Mesendoderm (in vitro differentiated cells): ENCODE measurements around the gene CPAMD8.
"Not testable (repeated sequence)": the region's sequence is repeated elsewhere in the genome, so short reads cannot be mapped to it uniquely, and the experiment has no call there.

ENCODE experiments used
- DNase-seq: peaks from one replicate; pipeline ENCODE4 v3.0.0; 2013
- H2AK5ac ChIP-seq: 2 replicates; pipeline ENCODE4 v1.6.1; 2013; ENCODE audit warnings: low read length, inconsistent platforms
- H2BK120ac ChIP-seq: 2 replicates; pipeline ENCODE4 v1.6.1; 2013; ENCODE audit warnings: low read depth, mild to moderate bottlenecking, low read length, moderate library complexity, mixed read lengths
- H2BK15ac ChIP-seq: replicated peaks from 2 replicates; pipeline ENCODE4 v1.6.1; 2013; ENCODE audit warnings: low read depth, mild to moderate bottlenecking, moderate library complexity
- H2BK5ac ChIP-seq: 2 replicates; pipeline ENCODE4 v1.6.1; 2013; ENCODE audit warnings: low read length, inconsistent platforms
- H3K18ac ChIP-seq: 2 replicates; pipeline ENCODE4 v1.6.1; 2013; ENCODE audit warnings: mild to moderate bottlenecking, low read length, mixed read lengths
- H3K23ac ChIP-seq: one replicate; pipeline ENCODE4 v1.6.1; 2013; ENCODE audit warnings: low read length
- H3K27ac ChIP-seq: 2 replicates; pipeline ENCODE4 v1.5.1; 2013; ENCODE audit warnings: low read depth, mild to moderate bottlenecking, inconsistent platforms, low read length, moderate library complexity
- H3K27me3 ChIP-seq: 2 replicates; pipeline ENCODE4 v1.6.1; 2013; ENCODE audit warnings: low read length, control low read depth, mild to moderate bottlenecking, inconsistent platforms; ENCODE audit not compliant: insufficient read depth, poor library complexity
- H3K36me3 ChIP-seq: 2 replicates; pipeline ENCODE4 v1.6.1; 2013; ENCODE audit warnings: low read length, inconsistent platforms; ENCODE audit not compliant: control insufficient read depth, insufficient read depth
- H3K4ac ChIP-seq: one replicate; pipeline ENCODE4 v1.6.1; 2013; ENCODE audit warnings: low read depth, mild to moderate bottlenecking, low read length, moderate library complexity
- H3K4me1 ChIP-seq: 2 replicates; pipeline ENCODE4 v1.6.1; 2013; ENCODE audit warnings: low read depth, low read length, inconsistent platforms; ENCODE audit not compliant: control insufficient read depth
- H3K4me2 ChIP-seq: 2 replicates; pipeline ENCODE4 v1.6.1; 2013; ENCODE audit warnings: low read length
- H3K4me3 ChIP-seq: 2 replicates; pipeline ENCODE4 v1.5.1; 2013; ENCODE audit warnings: mild to moderate bottlenecking, low read length
- H3K56ac ChIP-seq: one replicate; pipeline ENCODE4 v1.6.1; 2013; ENCODE audit warnings: low read length
- H3K79me1 ChIP-seq: 2 replicates; pipeline ENCODE4 v1.6.1; 2013; ENCODE audit warnings: low read length, inconsistent platforms
- H3K79me2 ChIP-seq: 2 replicates; pipeline ENCODE4 v1.6.1; 2013; ENCODE audit warnings: mild to moderate bottlenecking, low read length; ENCODE audit not compliant: control insufficient read depth, insufficient read depth
- H3K9ac ChIP-seq: 2 replicates; pipeline ENCODE4 v1.6.1; 2013; ENCODE audit warnings: low read length, inconsistent platforms
- H4K5ac ChIP-seq: one replicate; pipeline ENCODE4 v1.6.1; 2013; ENCODE audit warnings: low read length
- H4K8ac ChIP-seq: one replicate; pipeline ENCODE4 v1.6.1; 2013; ENCODE audit warnings: low read depth, mild to moderate bottlenecking, control low read depth, low read length, moderate library complexity
- WGBS: extraction: QIAGEN DNeasy Blood & Tissue Kit; methylation state at CpG from one replicate; pipeline ENCODE4 v1.1.7; 2013; ENCODE audit warnings: low lambda C conversion rate, missing lambda C conversion rate; ENCODE audit not compliant: insufficient coverage; ENCODE audit errors: extremely low coverage; 5-methylcytosine and 5-hydroxymethylcytosine counted together

The CPAMD8 gene

DNA sequence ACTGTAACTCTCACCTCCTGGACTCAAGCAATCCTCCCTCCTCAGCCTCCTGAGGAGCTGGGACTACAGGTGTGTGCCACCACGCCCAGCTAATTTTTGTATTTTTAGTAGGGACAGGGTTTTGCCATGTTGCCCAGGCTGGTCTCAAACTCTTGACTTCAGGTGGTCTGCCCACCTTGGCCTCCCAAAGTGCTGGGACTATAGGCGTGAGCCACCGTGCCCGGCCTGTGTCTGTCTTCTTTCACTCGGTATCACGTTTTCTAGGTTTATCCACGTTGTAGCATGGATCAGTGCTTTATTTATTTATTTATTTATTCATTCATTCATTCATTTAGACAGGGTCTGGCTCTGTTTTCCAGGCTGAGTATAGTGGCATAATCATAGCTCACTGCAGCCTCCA is 83.5 kb downstream of the CPAMD8 start:
- not testable (repeated sequence) for H3K56ac ChIP-seq, H3K36me3 ChIP-seq, H3K4me1 ChIP-seq, H3K27ac ChIP-seq, H2BK5ac ChIP-seq, H3K4me2 ChIP-seq, H2BK120ac ChIP-seq, DNase-seq, H3K23ac ChIP-seq, H3K4ac ChIP-seq, H2BK15ac ChIP-seq, H4K5ac ChIP-seq, H3K9ac ChIP-seq, H4K8ac ChIP-seq, H3K27me3 ChIP-seq, H3K79me2 ChIP-seq, H3K79me1 ChIP-seq, H3K18ac ChIP-seq, H2AK5ac ChIP-seq, H3K4me3 ChIP-seq
- no CpG with 5 or more reads among the region's 7 CpGs for WGBS

DNA sequence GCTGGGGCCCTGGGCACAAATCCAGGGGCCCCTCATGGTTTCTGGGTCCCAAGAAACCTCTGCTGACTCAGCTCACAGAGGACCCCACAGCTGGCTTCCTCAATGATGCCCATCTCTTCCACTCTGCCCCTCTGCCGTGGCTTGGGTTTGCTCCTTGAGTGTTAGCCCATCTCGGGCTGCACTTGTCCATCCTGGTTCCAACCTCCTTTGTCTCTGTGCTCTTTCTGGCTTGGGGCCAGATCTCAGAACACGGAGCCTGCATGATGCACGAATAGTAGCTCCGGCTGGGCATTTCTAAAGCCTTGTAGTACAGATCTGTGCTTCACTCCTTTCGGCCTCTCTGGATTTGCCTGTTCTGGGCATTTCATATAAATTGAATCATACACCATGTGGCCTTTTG is 84.0 kb downstream of the CPAMD8 start:
- Histone ChIP-seq H3K27ac (no peak overlapping the region), H4K5ac (no peak overlapping the region), H3K23ac (no peak overlapping the region), H3K79me2 (no peaks in the 10 kb centered on the region), H2BK120ac (no peak overlapping the region), H4K8ac (no peak overlapping the region), H3K4me1 (no peaks in the 10 kb centered on the region), H3K4me3 (no peak overlapping the region), H3K79me1 (no peaks in the 10 kb centered on the region), H3K36me3 (no peaks in the 10 kb centered on the region), H3K4ac (no peak overlapping the region), H3K18ac (no peak overlapping the region), H3K56ac (no peak overlapping the region), H3K4me2 (no peak overlapping the region), H3K9ac (no peak overlapping the region), H2BK5ac (no peak overlapping the region), H3K27me3 (no peaks in the 10 kb centered on the region), H2AK5ac (no peak overlapping the region), H2BK15ac (no peak overlapping the region)
- WGBS = no CpG with 5 or more reads among the region's 6 CpGs
- DNase-seq = no peak

DNA sequence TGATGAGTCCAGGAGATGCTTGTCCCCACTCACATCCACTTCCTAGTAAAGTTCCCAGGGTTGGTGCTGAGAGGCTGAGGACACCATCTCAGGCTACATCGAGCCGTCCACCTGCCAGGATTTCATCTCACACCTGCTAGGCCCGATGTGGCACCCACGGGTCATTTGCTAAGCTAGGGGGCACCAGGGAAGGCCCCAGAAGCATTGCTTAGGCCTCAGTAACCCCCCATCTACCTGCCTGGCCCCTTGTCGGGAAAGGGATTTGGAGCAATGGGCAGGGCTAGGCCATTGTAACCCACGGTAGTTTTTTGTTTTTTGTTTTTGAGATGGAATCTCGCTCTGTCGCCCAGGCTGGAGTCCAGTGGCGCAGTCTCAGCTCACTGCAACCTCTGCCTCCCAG is 86.0 kb downstream of the CPAMD8 start:
- H3K9ac ChIP-seq = no peak overlapping the region
- H3K27ac ChIP-seq = no peak overlapping the region
- H2BK120ac ChIP-seq = no peak overlapping the region

DNA sequence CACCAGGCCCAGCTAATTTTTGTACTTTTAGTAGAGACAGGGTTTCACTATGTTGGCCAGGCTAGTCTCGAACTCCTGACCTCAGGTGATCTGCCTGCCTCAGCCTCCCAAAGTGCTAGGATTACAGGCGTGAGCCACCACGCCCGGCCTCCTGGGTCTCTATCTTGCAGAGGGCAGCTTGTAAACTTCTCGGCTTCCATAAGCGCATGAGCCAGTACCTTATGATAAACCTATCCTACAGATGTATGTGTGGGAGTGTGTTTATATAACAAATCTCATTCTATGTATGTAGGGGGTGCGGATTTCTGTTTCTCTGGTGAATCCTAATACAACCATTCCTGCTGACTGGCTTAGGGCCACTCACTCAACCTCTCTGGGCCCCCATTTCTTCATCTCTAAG is 86.5 kb downstream of the CPAMD8 start:
- H3K4me1 ChIP-seq, H3K4me3 ChIP-seq, H3K27me3 ChIP-seq, H3K36me3 ChIP-seq, H3K79me2 ChIP-seq, H4K8ac ChIP-seq, H3K79me1 ChIP-seq, H3K18ac ChIP-seq, DNase-seq, H3K56ac ChIP-seq, H2BK15ac ChIP-seq, H3K4me2 ChIP-seq, H3K27ac ChIP-seq, H3K4ac ChIP-seq, H4K5ac ChIP-seq, H3K23ac ChIP-seq, H2BK120ac ChIP-seq, H2AK5ac ChIP-seq, H3K9ac ChIP-seq, H2BK5ac ChIP-seq: not testable (repeated sequence)
- no CpG with 5 or more reads among the region's 7 CpGs for WGBS

More for the DNA sequence above, 86.0 kb downstream of the CPAMD8 start:
- Histone ChIP-seq H3K4ac (no peak overlapping the region), H3K4me1 (no peaks in the 10 kb centered on the region), H4K8ac (no peak overlapping the region), H3K4me2 (no peak overlapping the region), H2BK15ac (no peak overlapping the region), H3K56ac (no peak overlapping the region), H2AK5ac (no peak overlapping the region), H3K18ac (no peak overlapping the region), H3K79me2 (no peaks in the 10 kb centered on the region), H2BK5ac (no peak overlapping the region), H3K79me1 (no peaks in the 10 kb centered on the region), H3K27me3 (no peaks in the 10 kb centered on the region), H4K5ac (no peak overlapping the region), H3K4me3 (no peak overlapping the region), H3K23ac (no peak overlapping the region), H3K36me3 (no peaks in the 10 kb centered on the region)
- DNase-seq = no peak
- WGBS = no CpG with 5 or more reads among the region's 9 CpGs

DNA sequence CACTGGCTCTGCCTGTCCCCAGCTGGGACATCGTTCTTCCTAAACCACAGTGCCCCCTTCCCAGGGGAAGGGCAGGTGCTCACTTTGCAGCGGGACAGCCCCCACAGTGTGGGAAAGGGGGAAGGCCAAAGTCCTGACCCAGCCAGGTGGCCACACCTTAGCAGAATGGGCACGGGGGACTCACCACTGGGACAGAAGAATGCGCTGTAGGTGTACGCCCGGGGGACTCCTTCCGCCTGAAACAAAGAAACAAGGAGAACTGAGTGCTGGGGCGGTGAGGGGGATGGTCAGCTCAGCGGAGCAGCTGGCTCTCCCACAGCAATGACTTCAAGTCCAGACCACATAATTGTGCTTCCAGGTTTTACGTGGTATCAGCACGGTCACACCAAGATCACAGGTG is 88.4 kb downstream of the CPAMD8 start:
- no peak overlapping the region for H3K9ac ChIP-seq
- H3K79me2 ChIP-seq = no peaks in the 10 kb centered on the region
- H4K8ac ChIP-seq = no peak overlapping the region
- no peak overlapping the region for H3K4me2 ChIP-seq
- no peak overlapping the region for H2BK120ac ChIP-seq
- DNase-seq = no peak
- no peak overlapping the region for H4K5ac ChIP-seq
- no peak overlapping the region for H3K18ac ChIP-seq
- no peak overlapping the region for H3K27ac ChIP-seq
- no peaks in the 10 kb centered on the region for H3K4me1 ChIP-seq
- no peak overlapping the region for H2AK5ac ChIP-seq
- no peak overlapping the region for H3K23ac ChIP-seq
- no peaks in the 10 kb centered on the region for H3K27me3 ChIP-seq
- H3K56ac ChIP-seq = no peak overlapping the region
- H2BK5ac ChIP-seq = no peak overlapping the region
- no peaks in the 10 kb centered on the region for H3K36me3 ChIP-seq
- WGBS = no CpG with 5 or more reads among the region's 11 CpGs
- H3K4ac ChIP-seq = no peak overlapping the region
- H2BK15ac ChIP-seq = no peak overlapping the region
- no peaks in the 10 kb centered on the region for H3K79me1 ChIP-seq
- no peak overlapping the region for H3K4me3 ChIP-seq

GRCh38 chr19:16937796-16938195 is 88.8 kb downstream of the CPAMD8 start:
- not testable (repeated sequence) for H3K4me2 ChIP-seq, H2BK120ac ChIP-seq, H3K18ac ChIP-seq, H3K27me3 ChIP-seq, H3K27ac ChIP-seq, H3K23ac ChIP-seq, H2BK5ac ChIP-seq, H3K4me1 ChIP-seq, H3K36me3 ChIP-seq, H3K4ac ChIP-seq, H4K5ac ChIP-seq, H3K56ac ChIP-seq, H3K4me3 ChIP-seq, H4K8ac ChIP-seq, H3K79me1 ChIP-seq, DNase-seq, H2BK15ac ChIP-seq, H2AK5ac ChIP-seq, H3K9ac ChIP-seq, H3K79me2 ChIP-seq
- WGBS = no CpG with 5 or more reads among the region's 12 CpGs
